ENCODE measurements around the gene MAP7D2.

Gene MAP7D2

DNA sequence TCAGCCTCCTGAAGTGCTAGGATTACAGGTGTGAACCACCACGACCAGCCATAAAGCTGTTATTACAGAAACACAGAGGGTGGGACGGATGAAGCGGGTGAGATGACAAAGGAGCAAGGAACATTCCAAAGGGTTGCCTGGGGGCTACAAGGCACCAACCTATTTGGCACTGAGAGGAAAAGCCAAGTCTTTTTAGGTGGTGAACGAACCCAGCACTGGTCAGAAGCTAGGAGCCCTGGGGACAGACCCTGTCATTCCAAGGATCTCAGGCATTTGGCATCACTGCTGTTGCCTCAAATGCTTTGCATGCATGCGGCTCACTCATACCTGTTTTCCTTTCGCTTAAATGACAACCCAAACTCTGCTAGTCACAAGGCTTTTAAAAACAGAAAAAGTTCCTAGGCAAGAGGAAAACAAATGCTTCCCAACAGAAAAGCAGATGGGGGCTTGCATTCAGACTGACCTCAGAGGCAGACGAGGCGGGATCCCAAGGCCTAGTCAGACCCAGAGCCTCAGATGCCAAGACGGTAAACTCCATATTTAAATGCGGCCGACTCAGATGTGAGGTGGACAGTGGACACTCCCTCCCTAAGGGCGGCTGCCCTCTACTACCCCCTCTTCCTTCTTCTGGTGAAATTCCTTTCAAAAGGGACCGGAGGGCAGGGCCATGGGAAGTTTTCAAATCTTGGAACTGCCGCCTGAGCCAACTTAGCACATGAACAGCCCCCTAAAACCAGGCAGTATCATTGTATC lies 4.5 kb downstream of the MAP7D2 start:
- no peaks in the 10 kb centered on the region for H3K4me1 ChIP-seq (ENCODE audit: control insufficient read depth, low read depth, low read length)

DNA sequence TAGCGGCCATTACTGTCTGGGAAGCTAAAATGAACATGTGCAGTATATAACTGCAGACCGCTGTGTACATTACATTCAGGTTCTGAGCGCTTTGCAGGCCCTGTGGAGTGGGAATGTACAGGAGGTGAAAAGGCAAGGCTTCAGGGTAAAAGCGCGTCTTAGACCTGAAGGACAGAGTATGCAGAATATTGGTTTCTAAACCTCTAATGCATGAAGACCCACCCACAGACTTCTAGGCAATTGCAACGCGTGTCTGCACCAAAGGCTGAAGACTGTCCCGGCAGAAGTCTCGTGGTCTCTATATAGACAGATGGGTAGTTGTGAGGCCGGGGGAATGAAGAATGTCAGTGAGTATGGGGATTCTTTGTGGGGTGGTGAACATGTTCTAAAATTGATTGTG lies 5.4 kb downstream of the MAP7D2 start:
- H3K4me3 ChIP-seq (ENCODE audit: low read length), result no peak overlapping the region
- no peak overlapping the region for H3K9ac ChIP-seq (ENCODE audit: low read length)
- H3K36me3 ChIP-seq (ENCODE audit: control insufficient read depth, low read depth, low read length), result no peaks in the 10 kb centered on the region
- H3K4me1 ChIP-seq (ENCODE audit: control insufficient read depth, low read depth, low read length), result no peaks in the 10 kb centered on the region
- peaks cover 17% of the 10 kb centered on the region for H3K27me3 ChIP-seq (ENCODE audit: control insufficient read depth, insufficient read depth, low read length)
- H3K27ac ChIP-seq (ENCODE audit: low read length), result no peak overlapping the region
- H3K9me3 ChIP-seq (ENCODE audit: control insufficient read depth, low read depth, low read length), result peaks cover 5% of the 10 kb centered on the region

More for the DNA sequence above, 4.5 kb downstream of the MAP7D2 start:
- Histone ChIP-seq H3K27me3 (ENCODE audit: control insufficient read depth, insufficient read depth, low read length) (peaks cover 26% of the 10 kb centered on the region), H3K4me3 (ENCODE audit: low read length) (no peak overlapping the region), H3K9ac (ENCODE audit: low read length) (no peak overlapping the region), H3K36me3 (ENCODE audit: control insufficient read depth, low read depth, low read length) (no peaks in the 10 kb centered on the region), H3K9me3 (ENCODE audit: control insufficient read depth, low read depth, low read length) (peaks cover 5% of the 10 kb centered on the region), H3K27ac (ENCODE audit: low read length) (no peak overlapping the region)

DNA sequence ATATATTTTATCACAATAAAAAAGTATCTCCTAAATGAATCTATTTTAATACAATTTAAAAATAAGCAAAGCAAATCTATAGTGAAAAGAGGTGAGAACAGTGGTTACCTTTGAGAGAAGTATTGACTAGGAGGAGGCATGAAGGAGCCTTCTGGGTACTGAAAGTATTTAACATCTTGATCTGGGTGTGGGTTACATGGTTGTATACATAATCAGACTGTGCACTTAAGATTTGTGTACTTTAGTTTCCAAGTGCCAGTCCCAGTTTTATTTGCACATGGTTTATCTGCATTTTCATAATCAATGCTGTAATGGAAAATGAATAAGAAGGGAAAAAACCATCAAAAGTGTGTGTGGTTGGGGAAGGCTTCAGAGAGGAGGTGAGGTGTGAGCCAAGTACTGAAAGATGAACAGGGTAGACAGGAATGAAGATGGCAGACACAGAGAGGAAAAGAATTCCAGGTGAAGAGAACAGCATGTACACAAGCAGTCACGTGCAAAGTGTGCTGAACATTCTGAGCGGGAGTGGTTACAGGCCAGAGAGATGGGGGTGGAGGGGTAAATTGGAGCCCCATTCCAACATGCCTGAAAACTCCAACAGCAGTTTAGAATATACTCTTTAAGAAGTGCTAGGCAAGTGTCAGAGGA lies 14.6 kb downstream of the MAP7D2 start:
- Histone ChIP-seq H3K4me3 (ENCODE audit: low read length) (no peak overlapping the region), H3K36me3 (ENCODE audit: control insufficient read depth, low read depth, low read length) (no peaks in the 10 kb centered on the region), H3K4me1 (ENCODE audit: control insufficient read depth, low read depth, low read length) (no peaks in the 10 kb centered on the region), H3K9me3 (ENCODE audit: control insufficient read depth, low read depth, low read length) (peaks cover 4% of the 10 kb centered on the region), H3K27ac (ENCODE audit: low read length) (no peak overlapping the region), H3K9ac (ENCODE audit: low read length) (no peak overlapping the region), H3K27me3 (ENCODE audit: control insufficient read depth, insufficient read depth, low read length) (no peaks in the 10 kb centered on the region)

DNA sequence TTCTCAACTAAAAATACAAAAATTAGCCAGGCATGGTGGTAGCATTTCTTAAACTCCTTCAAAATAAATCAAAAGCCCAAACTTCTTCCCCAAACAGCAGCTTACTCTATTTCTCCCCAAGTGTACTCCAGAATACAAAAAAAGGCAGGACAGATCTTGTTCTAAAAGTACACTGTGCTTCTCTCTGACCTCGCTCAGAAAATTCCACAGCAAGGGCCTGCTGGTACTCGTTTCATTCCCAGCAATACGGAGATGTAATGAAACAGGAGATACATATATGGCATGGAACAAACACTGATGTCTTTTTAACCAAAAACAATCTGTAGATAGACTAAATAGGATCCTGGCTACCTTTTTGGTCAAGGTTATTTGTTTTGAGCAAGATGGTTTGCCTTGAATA lies 25.2 kb downstream of the MAP7D2 start:
- Histone ChIP-seq H3K9ac (ENCODE audit: low read length) (no peak overlapping the region), H3K27ac (ENCODE audit: low read length) (no peak overlapping the region), H3K4me3 (ENCODE audit: low read length) (no peak overlapping the region)

DNA sequence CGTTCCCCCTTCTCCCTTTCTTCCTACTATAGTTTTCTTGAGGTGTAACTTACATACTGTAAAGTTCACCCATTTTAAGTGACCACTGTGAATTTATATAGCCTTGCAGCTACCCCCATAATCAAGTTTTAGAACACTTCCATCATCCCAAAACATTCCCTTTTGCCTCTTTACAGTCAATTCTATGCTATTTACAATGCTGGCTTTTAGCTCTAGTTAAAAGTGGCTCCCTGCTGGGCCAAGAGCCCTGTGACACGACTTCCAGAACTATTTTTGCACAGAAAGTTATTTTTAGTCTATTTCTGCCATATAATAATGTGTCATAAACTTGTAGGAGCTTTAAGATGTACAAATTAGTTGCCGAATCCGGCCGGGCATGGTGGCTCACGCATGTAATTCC lies 26.9 kb downstream of the MAP7D2 start:
- Histone ChIP-seq H3K4me3 (ENCODE audit: low read length) (no peak overlapping the region), H3K27me3 (ENCODE audit: control insufficient read depth, insufficient read depth, low read length) (no peaks in the 10 kb centered on the region), H3K9ac (ENCODE audit: low read length) (no peak overlapping the region), H3K27ac (ENCODE audit: low read length) (no peak overlapping the region), H3K4me1 (ENCODE audit: control insufficient read depth, low read depth, low read length) (no peaks in the 10 kb centered on the region), H3K9me3 (ENCODE audit: control insufficient read depth, low read depth, low read length) (peaks cover 20% of the 10 kb centered on the region), H3K36me3 (ENCODE audit: control insufficient read depth, low read depth, low read length) (no peaks in the 10 kb centered on the region)

More for the DNA sequence above, 25.2 kb downstream of the MAP7D2 start:
- Histone ChIP-seq H3K36me3 (ENCODE audit: control insufficient read depth, low read depth, low read length) (no peaks in the 10 kb centered on the region), H3K4me1 (ENCODE audit: control insufficient read depth, low read depth, low read length) (no peaks in the 10 kb centered on the region), H3K9me3 (ENCODE audit: control insufficient read depth, low read depth, low read length) (peaks cover 13% of the 10 kb centered on the region), H3K27me3 (ENCODE audit: control insufficient read depth, insufficient read depth, low read length) (no peaks in the 10 kb centered on the region)

DNA sequence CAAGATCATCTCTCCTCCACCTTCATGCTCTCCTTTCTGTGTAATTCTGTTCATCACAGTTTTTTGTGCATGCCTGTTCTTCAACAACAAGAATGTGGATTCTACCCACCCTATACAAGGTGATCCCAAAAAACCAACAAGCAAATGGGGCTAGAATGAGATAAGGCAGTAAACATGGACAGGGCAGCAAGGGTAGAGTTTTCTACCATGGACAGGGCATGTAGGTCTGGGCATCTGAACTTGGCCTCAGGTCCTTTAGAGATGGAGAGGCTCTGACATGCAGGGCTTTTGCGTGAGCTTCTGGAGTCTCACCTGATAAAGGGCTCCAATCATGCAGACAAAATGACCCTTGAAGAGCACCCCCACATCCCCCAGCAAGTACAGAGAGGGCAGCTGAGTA lies 36.4 kb downstream of the MAP7D2 start:
- H3K36me3 ChIP-seq (ENCODE audit: control insufficient read depth, low read depth, low read length), result no peaks in the 10 kb centered on the region
- no peak overlapping the region for H3K9ac ChIP-seq (ENCODE audit: low read length)
- H3K4me3 ChIP-seq (ENCODE audit: low read length), result no peak overlapping the region
- H3K27me3 ChIP-seq (ENCODE audit: control insufficient read depth, insufficient read depth, low read length), result no peaks in the 10 kb centered on the region
- H3K9me3 ChIP-seq (ENCODE audit: control insufficient read depth, low read depth, low read length), result peaks cover 15% of the 10 kb centered on the region
- H3K4me1 ChIP-seq (ENCODE audit: control insufficient read depth, low read depth, low read length), result no peaks in the 10 kb centered on the region
- H3K27ac ChIP-seq (ENCODE audit: low read length), result no peak overlapping the region

DNA sequence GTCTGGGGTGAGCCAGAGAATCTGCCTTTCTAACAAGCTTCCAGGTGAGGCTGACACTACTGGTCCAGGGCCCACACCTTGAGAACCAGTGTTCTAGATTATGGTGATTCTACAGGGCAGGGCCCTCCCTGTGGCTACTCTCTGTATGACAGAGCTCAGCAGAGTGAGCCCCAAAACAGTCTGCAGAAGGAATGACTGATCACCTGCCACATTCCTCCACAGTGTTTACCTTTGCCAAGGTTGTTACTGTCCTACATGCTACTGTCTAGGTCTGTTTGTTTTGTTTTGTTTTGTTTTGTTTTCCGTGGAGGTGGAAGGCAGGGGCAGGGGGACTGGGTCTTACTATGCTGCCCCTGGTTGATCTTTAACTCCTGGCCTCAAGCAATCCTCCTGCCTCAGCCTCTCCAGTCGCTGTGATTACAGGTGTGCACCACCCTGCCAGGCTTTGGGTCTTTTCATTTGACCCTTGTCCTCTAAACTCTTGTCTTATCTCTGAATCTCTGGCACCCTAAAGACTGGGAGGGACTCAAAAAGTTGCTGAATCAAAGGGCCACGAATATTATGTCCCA lies 45.1 kb downstream of the MAP7D2 start:
- H3K4me1 ChIP-seq (ENCODE audit: control insufficient read depth, low read depth, low read length), result no peaks in the 10 kb centered on the region
- no peak overlapping the region for H3K4me3 ChIP-seq (ENCODE audit: low read length)
- no peak overlapping the region for H3K27ac ChIP-seq (ENCODE audit: low read length)
- H3K9me3 ChIP-seq (ENCODE audit: control insufficient read depth, low read depth, low read length), result peaks cover 3% of the 10 kb centered on the region
- no peaks in the 10 kb centered on the region for H3K36me3 ChIP-seq (ENCODE audit: control insufficient read depth, low read depth, low read length)
- H3K27me3 ChIP-seq (ENCODE audit: control insufficient read depth, insufficient read depth, low read length), result no peaks in the 10 kb centered on the region
- no peak overlapping the region for H3K9ac ChIP-seq (ENCODE audit: low read length)

DNA sequence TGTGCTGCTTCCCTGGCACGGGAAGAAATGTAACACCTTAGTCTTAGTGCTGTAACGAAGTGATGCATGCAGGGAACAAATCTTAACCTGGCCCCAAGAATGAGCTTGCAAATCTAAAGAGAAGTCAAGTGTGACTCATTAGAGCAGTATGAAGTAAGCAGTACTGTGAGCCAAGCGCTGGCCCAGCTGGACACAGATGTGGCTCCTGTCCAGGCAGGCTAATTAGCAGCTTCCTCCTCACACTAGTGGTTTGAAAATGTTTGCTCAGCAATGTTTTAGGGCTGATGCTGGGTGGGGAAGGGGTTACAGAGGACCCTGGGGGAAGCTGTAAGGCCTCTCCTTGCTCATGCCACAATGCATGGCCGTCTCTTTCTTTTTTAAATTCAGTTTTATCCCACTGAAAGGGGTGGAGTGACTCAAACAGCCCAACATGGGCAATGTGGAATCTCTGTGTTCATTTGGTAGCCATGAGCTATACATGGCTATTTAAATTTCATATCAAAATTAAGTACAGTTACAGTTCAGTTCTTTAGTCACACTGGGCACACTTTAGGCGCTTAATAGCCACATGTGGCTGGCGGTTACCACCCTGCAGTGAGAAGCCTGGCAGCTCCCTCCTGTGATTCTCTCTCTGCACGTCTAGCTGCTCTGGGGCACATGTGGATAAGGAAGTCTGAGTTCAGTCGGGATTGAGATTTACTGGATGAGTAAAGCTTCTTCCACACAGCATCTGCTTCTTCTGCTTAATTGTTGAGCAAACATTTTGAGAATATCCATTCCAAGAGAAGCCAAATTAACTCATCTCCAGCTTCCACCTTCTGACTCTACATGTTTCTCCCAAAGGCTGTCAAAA lies 48.8 kb downstream of the MAP7D2 start:
- no peaks in the 10 kb centered on the region for H3K27me3 ChIP-seq (ENCODE audit: control insufficient read depth, insufficient read depth, low read length)
- peaks cover 7% of the 10 kb centered on the region for H3K9me3 ChIP-seq (ENCODE audit: control insufficient read depth, low read depth, low read length)
- H3K4me1 ChIP-seq (ENCODE audit: control insufficient read depth, low read depth, low read length), result no peaks in the 10 kb centered on the region
- no peak overlapping the region for H3K9ac ChIP-seq (ENCODE audit: low read length)
- H3K27ac ChIP-seq (ENCODE audit: low read length), result no peak overlapping the region
- no peak overlapping the region for H3K4me3 ChIP-seq (ENCODE audit: low read length)
- H3K36me3 ChIP-seq (ENCODE audit: control insufficient read depth, low read depth, low read length), result no peaks in the 10 kb centered on the region

DNA sequence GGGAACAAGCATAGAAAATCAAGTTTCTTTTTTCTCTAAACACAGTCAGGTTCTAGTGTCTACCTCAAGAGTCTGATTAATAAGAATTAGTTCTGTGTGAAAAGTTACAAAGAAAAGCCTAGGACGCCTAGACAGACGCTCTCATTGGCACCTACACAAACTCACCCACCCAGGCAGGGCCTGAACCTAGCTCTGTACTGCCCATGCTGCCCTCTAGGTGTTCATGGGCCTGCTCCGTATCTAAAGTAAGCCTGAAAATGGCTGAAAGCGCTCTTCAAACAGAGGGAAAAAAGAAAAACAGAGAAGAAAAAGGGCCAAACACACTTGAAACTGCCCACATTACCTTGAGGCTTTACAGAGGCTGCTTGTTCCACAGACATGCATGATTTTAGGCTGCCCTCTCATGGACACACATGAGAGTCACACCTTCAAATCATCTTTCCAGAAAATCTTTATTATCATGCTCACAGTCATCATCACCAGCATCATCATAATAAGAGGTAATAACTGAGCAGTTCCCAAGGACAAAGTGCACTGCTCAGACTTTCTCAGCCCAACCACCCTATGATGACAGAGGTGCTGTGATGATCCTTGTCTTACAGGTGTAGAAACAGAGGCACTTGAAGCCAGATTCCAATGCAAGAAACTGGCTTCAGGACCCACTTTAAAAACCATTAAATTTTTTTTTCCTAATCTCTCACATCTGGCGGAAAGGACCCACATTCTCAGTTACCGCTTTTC lies 49.6 kb downstream of the MAP7D2 start:
- H3K9ac ChIP-seq (ENCODE audit: low read length), result no peak overlapping the region
- no peaks in the 10 kb centered on the region for H3K4me1 ChIP-seq (ENCODE audit: control insufficient read depth, low read depth, low read length)
- H3K27ac ChIP-seq (ENCODE audit: low read length), result no peak overlapping the region
- H3K36me3 ChIP-seq (ENCODE audit: control insufficient read depth, low read depth, low read length), result no peaks in the 10 kb centered on the region
- H3K4me3 ChIP-seq (ENCODE audit: low read length), result no peak overlapping the region
- peaks cover 7% of the 10 kb centered on the region for H3K9me3 ChIP-seq (ENCODE audit: control insufficient read depth, low read depth, low read length)
- no peaks in the 10 kb centered on the region for H3K27me3 ChIP-seq (ENCODE audit: control insufficient read depth, insufficient read depth, low read length)

DNA sequence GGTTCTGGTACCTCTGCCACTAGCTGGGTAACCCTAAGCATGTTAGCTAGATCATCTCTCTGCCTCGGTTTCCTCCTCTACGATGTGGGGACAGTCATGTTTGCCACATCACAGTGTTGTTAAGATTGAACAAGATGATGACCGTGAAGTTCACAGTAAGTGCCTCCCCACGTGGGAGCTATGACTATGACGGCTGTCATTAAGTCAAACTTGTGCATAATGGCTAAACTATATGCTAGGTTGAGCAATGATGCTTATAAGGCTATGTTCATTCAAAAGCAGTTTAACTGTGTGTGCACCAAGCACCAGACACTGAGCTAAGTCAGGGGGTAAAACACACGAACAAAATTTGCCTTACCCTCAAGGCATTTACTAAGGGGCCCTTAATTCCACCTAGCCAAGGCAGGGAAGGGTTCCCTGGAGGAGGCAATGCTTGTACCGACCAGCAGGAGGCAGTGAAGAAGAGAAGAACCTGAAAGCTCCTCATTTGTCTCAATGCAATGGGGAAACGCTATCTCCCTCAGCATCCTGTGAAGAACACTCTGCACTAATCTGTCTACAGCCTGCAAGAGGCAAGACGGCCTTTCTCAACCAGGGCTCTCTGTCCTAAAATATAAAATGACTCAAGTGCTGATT lies 52.9 kb downstream of the MAP7D2 start:
- Histone ChIP-seq H3K27ac (ENCODE audit: low read length) (no peak overlapping the region), H3K9me3 (ENCODE audit: control insufficient read depth, low read depth, low read length) (peaks cover 7% of the 10 kb centered on the region), H3K4me1 (ENCODE audit: control insufficient read depth, low read depth, low read length) (no peaks in the 10 kb centered on the region), H3K4me3 (ENCODE audit: low read length) (no peak overlapping the region), H3K27me3 (ENCODE audit: control insufficient read depth, insufficient read depth, low read length) (no peaks in the 10 kb centered on the region), H3K9ac (ENCODE audit: low read length) (no peak overlapping the region), H3K36me3 (ENCODE audit: control insufficient read depth, low read depth, low read length) (no peaks in the 10 kb centered on the region)

Data from iPS-18a (cell line).